ENCODE measurements around the gene TOB2. TPM values are rescaled to one million over a fixed set of nuclear protein-coding genes. Genes with fewer than 3 reads are reported as not detected.

Gene TOB2
- total RNA-seq, 2 donors from 2014 or later: 51.2 to 57.9 TPM

DNA sequence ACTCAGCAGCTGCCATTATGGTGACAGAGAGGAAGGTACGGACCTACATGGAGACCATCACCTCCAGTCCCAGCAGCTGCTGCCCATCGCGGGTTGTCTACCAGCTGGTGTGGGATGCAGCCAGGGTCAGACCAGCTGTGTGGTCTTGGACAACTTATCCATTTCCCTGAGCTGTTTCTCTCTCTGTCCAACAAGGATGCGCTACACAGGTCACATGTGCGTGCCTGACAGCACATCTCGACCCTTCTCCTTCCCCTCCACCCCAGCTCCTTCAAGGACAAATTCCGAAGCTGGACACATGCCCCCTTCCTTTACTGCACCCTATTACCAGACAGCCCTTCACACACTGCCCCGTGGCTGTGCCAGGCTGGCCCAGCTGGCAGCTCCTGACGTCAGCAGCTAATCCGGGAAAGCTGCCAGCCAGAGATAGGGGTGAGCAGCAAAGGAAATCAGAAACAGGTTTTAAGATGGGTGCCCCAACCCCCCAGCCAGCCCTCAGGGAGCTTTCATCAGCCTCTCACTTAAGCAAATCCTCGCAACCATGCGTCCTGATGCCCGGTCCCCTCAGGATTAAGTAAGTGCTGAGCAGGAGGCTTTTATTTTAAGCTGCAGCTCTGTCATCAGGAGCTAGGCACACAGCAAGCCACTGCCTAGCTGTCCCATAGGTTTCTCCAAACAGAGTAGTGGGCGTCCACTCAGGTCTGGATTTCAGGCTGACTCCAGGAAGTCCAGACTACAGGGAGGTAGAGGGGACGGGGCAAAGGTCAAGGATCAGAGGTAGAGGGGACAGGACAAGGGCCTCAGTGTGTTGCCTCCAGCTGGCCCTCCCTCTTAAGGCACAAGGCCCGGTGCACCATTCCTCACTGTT lies 44.6 kb downstream of the TOB2 start:
- Histone ChIP-seq H3K9me3 (ENCODE audit: control insufficient read depth, low read length) (no peaks in the 10 kb centered on the region), H3K27me3 (ENCODE audit: control insufficient read depth, insufficient read depth, low read length, poor library complexity, severe bottlenecking) (no peaks in the 10 kb centered on the region), H3K36me3 (ENCODE audit: control insufficient read depth, insufficient read depth, low read length) (no peaks in the 10 kb centered on the region), H3K4me3 (ENCODE audit: low read length) (no peak overlapping the region), H3K4me1 (ENCODE audit: control insufficient read depth, insufficient read depth, low read length) (no peaks in the 10 kb centered on the region), H3K9ac (ENCODE audit: extremely low read depth, low read length, poor library complexity, severe bottlenecking) (no peak overlapping the region), H3K27ac (ENCODE audit: low read depth, low read length) (no peak overlapping the region)
- TF ChIP-seq, protein P1, sequence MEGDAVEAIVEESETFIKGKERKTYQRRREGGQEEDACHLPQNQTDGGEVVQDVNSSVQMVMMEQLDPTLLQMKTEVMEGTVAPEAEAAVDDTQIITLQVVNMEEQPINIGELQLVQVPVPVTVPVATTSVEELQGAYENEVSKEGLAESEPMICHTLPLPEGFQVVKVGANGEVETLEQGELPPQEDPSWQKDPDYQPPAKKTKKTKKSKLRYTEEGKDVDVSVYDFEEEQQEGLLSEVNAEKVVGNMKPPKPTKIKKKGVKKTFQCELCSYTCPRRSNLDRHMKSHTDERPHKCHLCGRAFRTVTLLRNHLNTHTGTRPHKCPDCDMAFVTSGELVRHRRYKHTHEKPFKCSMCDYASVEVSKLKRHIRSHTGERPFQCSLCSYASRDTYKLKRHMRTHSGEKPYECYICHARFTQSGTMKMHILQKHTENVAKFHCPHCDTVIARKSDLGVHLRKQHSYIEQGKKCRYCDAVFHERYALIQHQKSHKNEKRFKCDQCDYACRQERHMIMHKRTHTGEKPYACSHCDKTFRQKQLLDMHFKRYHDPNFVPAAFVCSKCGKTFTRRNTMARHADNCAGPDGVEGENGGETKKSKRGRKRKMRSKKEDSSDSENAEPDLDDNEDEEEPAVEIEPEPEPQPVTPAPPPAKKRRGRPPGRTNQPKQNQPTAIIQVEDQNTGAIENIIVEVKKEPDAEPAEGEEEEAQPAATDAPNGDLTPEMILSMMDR (conservative IDR thresholded peaks at IDR 0.05): no peak
- H3K27ac Mint-ChIP-seq: no peak overlapping the region
- H3K36me3 Mint-ChIP-seq (ENCODE audit: low read depth): no peaks in the 10 kb centered on the region
- no peak overlapping the region for H3K4me3 Mint-ChIP-seq
- no peaks in the 10 kb centered on the region for H3K9me3 Mint-ChIP-seq
- WGBS, 2 experiments (ENCODE audit: insufficient coverage in 1 of 2, insufficient read length in 1 of 2): 83 to 89% methylated on average over 11 to 16 of the region's 16 CpGs
- no peak for DNase-seq
- H3K4me1 Mint-ChIP-seq: peaks cover 3% of the 10 kb centered on the region
- no peaks in the 10 kb centered on the region for H3K27me3 Mint-ChIP-seq (ENCODE audit: insufficient read depth)

GRCh38 chr22:41398921-41399320 lies 47.7 kb downstream of the TOB2 start:
- no peaks in the 10 kb centered on the region for H3K27me3 Mint-ChIP-seq (ENCODE audit: insufficient read depth)

GRCh38 chr22:41397143-41397811 lies 49.3 kb downstream of the TOB2 start:
- Histone ChIP-seq H3K4me3 (ENCODE audit: low read length) (no peak overlapping the region), H3K27ac (ENCODE audit: low read depth, low read length) (no peak overlapping the region), H3K9ac (ENCODE audit: extremely low read depth, low read length, poor library complexity, severe bottlenecking) (no peak overlapping the region), H3K36me3 (ENCODE audit: control insufficient read depth, insufficient read depth, low read length) (no peaks in the 10 kb centered on the region), H3K9me3 (ENCODE audit: control insufficient read depth, low read length) (no peaks in the 10 kb centered on the region), H3K4me1 (ENCODE audit: control insufficient read depth, insufficient read depth, low read length) (no peaks in the 10 kb centered on the region), H3K27me3 (ENCODE audit: control insufficient read depth, insufficient read depth, low read length, poor library complexity, severe bottlenecking) (no peaks in the 10 kb centered on the region)
- DNase-seq: no peak
- H3K4me1 Mint-ChIP-seq: peaks cover 1% of the 10 kb centered on the region
- H3K27ac Mint-ChIP-seq: no peak overlapping the region
- no peaks in the 10 kb centered on the region for H3K9me3 Mint-ChIP-seq
- 93 to 98% methylated on average over 11 to 19 of the region's 19 CpGs for WGBS, 2 experiments (ENCODE audit: insufficient coverage in 1 of 2, insufficient read length in 1 of 2)
- TF ChIP-seq, protein P1 (conservative IDR thresholded peaks at IDR 0.05): no peak
- H3K4me3 Mint-ChIP-seq: no peak overlapping the region
- peaks cover 8% of the 10 kb centered on the region for H3K36me3 Mint-ChIP-seq (ENCODE audit: low read depth)
- no peaks in the 10 kb centered on the region for H3K27me3 Mint-ChIP-seq (ENCODE audit: insufficient read depth)

More at GRCh38 chr22:41398921-41399320, 47.7 kb downstream of the TOB2 start:
- Mint-ChIP-seq H3K27ac (no peak overlapping the region), H3K4me1 (peaks cover 3% of the 10 kb centered on the region), H3K4me3 (no peak overlapping the region), H3K36me3 (ENCODE audit: low read depth) (peaks cover 8% of the 10 kb centered on the region), H3K9me3 (no peaks in the 10 kb centered on the region)
- no peaks in the 10 kb centered on the region for H3K9me3 ChIP-seq (ENCODE audit: control insufficient read depth, low read length)
- DNase-seq: no peak
- H3K4me3 ChIP-seq (ENCODE audit: low read length): no peak overlapping the region
- no peaks in the 10 kb centered on the region for H3K4me1 ChIP-seq (ENCODE audit: control insufficient read depth, insufficient read depth, low read length)
- 80 to 87% methylated on average over 1 to 7 of the region's 8 CpGs for WGBS, 2 experiments (ENCODE audit: insufficient coverage in 1 of 2, insufficient read length in 1 of 2)
- H3K27me3 ChIP-seq (ENCODE audit: control insufficient read depth, insufficient read depth, low read length, poor library complexity, severe bottlenecking): no peaks in the 10 kb centered on the region
- TF ChIP-seq, protein P1 (conservative IDR thresholded peaks at IDR 0.05): no peak
- H3K36me3 ChIP-seq (ENCODE audit: control insufficient read depth, insufficient read depth, low read length): no peaks in the 10 kb centered on the region
- no peak overlapping the region for H3K9ac ChIP-seq (ENCODE audit: extremely low read depth, low read length, poor library complexity, severe bottlenecking)
- no peak overlapping the region for H3K27ac ChIP-seq (ENCODE audit: low read depth, low read length)
